ENCODE results near the gene CSNK1D. TPM values are rescaled to one million over a fixed set of nuclear protein-coding genes. Genes with fewer than 3 reads are reported as not detected.

Gene CSNK1D
- total RNA-seq, 2 donors from 2014 or later, result 166 to 170 TPM

GRCh38 chr17:82238472-82239201 lies 34.9 kb downstream of the CSNK1D start:
- peaks cover 0 to 2% of the 10 kb centered on the region in 2 donors for H3K36me3 Mint-ChIP-seq (ENCODE audit: insufficient read depth in 2 of 2)
- H3K4me1 Mint-ChIP-seq (ENCODE audit: low read depth), result peaks cover 42% of the 10 kb centered on the region
- DNase-seq, result peak; percentile 71 to 73
- H3K4me3 Mint-ChIP-seq, result peak overlapping the region; percentile 73 to 78
- H3K27me3 Mint-ChIP-seq (ENCODE audit: low read depth), result no peaks in the 10 kb centered on the region
- ATAC-seq (replicated peaks in 1 of 2), result peak; percentile 31 to 57
- H3K9me3 Mint-ChIP-seq, result no peaks in the 10 kb centered on the region
- peak overlapping the region; percentile 62 for H3K27ac Mint-ChIP-seq

- Mint-ChIP-seq H3K4me1 (ENCODE audit: low read depth) (peaks cover 39% of the 10 kb centered on the region), H3K27me3 (ENCODE audit: low read depth) (no peaks in the 10 kb centered on the region), H3K36me3 (ENCODE audit: insufficient read depth in 2 of 2) (peaks cover 0 to 2% of the 10 kb centered on the region in 2 donors), H3K4me3 (peak overlapping the region; percentile 73 to 78), H3K9me3 (no peaks in the 10 kb centered on the region), H3K27ac (peak overlapping the region; percentile 46)
- peak in 1 of 2 donors; percentile 1 for ATAC-seq (replicated peaks in 1 of 2)
- no peak for DNase-seq
Measured at GRCh38 chr17:82237746-82238471, 35.6 kb downstream of the CSNK1D start.

DNA sequence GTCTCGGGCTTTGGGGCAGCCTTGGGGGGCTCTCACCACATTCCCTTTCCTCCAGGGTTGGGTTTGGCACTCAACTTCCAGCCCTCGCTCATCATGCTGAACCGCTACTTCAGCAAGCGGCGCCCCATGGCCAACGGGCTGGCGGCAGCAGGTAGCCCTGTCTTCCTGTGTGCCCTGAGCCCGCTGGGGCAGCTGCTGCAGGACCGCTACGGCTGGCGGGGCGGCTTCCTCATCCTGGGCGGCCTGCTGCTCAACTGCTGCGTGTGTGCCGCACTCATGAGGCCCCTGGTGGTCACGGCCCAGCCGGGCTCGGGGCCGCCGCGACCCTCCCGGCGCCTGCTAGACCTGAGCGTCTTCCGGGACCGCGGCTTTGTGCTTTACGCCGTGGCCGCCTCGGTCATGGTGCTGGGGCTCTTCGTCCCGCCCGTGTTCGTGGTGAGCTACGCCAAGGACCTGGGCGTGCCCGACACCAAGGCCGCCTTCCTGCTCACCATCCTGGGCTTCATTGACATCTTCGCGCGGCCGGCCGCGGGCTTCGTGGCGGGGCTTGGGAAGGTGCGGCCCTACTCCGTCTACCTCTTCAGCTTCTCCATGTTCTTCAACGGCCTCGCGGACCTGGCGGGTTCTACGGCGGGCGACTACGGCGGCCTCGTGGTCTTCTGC lies 36.3 kb downstream of the CSNK1D start:
- peak overlapping the region; percentile 46 for H3K27ac Mint-ChIP-seq
- DNase-seq, result no peak
- H3K9me3 Mint-ChIP-seq, result no peaks in the 10 kb centered on the region
- H3K27me3 Mint-ChIP-seq (ENCODE audit: low read depth), result no peaks in the 10 kb centered on the region
- H3K36me3 Mint-ChIP-seq (ENCODE audit: insufficient read depth in 2 of 2), result peaks cover 0 to 2% of the 10 kb centered on the region in 2 donors
- ATAC-seq (replicated peaks in 1 of 2), result no peak
- no peak overlapping the region for H3K4me3 Mint-ChIP-seq
- peaks cover 33% of the 10 kb centered on the region for H3K4me1 Mint-ChIP-seq (ENCODE audit: low read depth)

DNA sequence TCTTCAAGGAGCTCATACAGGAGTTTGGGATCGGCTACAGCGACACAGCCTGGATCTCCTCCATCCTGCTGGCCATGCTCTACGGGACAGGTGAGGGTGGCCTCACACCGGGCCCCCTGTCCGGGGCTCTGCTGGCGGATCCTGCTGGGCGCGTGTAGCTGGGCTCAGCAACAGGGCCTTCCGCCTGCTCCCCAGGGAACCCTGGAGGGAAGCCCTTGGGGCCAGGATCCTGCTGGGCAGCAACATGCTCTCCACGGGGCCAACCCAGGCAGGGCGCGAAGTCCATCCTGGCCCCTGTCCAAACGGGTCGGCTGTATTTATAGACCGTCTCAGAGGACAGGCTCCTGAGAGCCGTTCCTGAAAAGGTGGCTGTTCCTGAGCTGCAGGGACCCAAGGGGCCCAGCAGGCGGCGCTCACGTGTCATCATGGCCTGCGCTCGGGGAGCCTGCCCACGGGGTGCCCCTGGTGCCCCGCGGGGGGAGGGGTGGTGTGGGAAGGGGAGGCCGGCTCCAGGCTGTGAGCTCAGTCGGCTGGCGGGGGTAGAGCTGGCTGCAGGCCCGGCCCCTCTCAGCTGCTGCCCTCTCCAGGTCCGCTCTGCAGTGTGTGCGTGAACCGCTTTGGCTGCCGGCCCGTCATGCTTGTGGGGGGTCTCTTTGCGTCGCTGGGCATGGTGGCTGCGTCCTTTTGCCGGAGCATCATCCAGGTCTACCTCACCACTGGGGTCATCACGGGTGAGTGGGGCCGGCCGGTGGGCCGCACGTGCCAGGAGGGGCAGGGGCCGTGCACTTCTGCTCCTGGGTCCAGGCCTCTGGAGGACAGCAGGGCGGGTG lies 37.1 kb downstream of the CSNK1D start:
- H3K27me3 Mint-ChIP-seq (ENCODE audit: low read depth), result no peaks in the 10 kb centered on the region
- no peak overlapping the region for H3K4me3 Mint-ChIP-seq
- DNase-seq, result peak; percentile 67 to 79
- peak; percentile 31 to 45 for ATAC-seq (replicated peaks in 1 of 2)
- peaks cover 0 to 2% of the 10 kb centered on the region in 2 donors for H3K36me3 Mint-ChIP-seq (ENCODE audit: insufficient read depth in 2 of 2)
- peaks cover 24% of the 10 kb centered on the region for H3K4me1 Mint-ChIP-seq (ENCODE audit: low read depth)
- no peaks in the 10 kb centered on the region for H3K9me3 Mint-ChIP-seq
- H3K27ac Mint-ChIP-seq, result no peak overlapping the region

GRCh38 chr17:82235775-82236141 lies 37.7 kb downstream of the CSNK1D start:
- Mint-ChIP-seq H3K9me3 (no peaks in the 10 kb centered on the region), H3K36me3 (ENCODE audit: insufficient read depth in 2 of 2) (peaks cover 0 to 2% of the 10 kb centered on the region in 2 donors), H3K4me1 (ENCODE audit: low read depth) (peaks cover 18% of the 10 kb centered on the region), H3K27me3 (ENCODE audit: low read depth) (no peaks in the 10 kb centered on the region), H3K27ac (no peak overlapping the region), H3K4me3 (no peak overlapping the region)
- no peak for DNase-seq
- no peak for ATAC-seq (replicated peaks in 1 of 2)

GRCh38 chr17:82235056-82235774 lies 38.3 kb downstream of the CSNK1D start:
- no peaks in the 10 kb centered on the region for H3K9me3 Mint-ChIP-seq
- ATAC-seq (replicated peaks in 1 of 2) (no peak), DNase-seq (no peak)
- H3K27me3 Mint-ChIP-seq (ENCODE audit: low read depth), result no peaks in the 10 kb centered on the region
- peaks cover 13% of the 10 kb centered on the region for H3K4me1 Mint-ChIP-seq (ENCODE audit: low read depth)
- H3K27ac Mint-ChIP-seq, result no peak overlapping the region
- peaks cover 0 to 2% of the 10 kb centered on the region in 2 donors for H3K36me3 Mint-ChIP-seq (ENCODE audit: insufficient read depth in 2 of 2)
- no peak overlapping the region for H3K4me3 Mint-ChIP-seq

GRCh38 chr17:82234211-82235055 lies 39.1 kb downstream of the CSNK1D start:
- Mint-ChIP-seq H3K4me3 (no peak overlapping the region), H3K4me1 (ENCODE audit: low read depth) (peaks cover 16% of the 10 kb centered on the region), H3K27ac (no peak overlapping the region), H3K27me3 (ENCODE audit: low read depth) (no peaks in the 10 kb centered on the region), H3K9me3 (no peaks in the 10 kb centered on the region), H3K36me3 (ENCODE audit: insufficient read depth in 2 of 2) (peaks cover 0 to 4% of the 10 kb centered on the region in 2 donors)
- ATAC-seq (replicated peaks in 1 of 2) (no peak), DNase-seq (no peak)

- no peak for ATAC-seq (replicated peaks in 1 of 2)
- H3K4me1 Mint-ChIP-seq (ENCODE audit: low read depth), result peaks cover 6% of the 10 kb centered on the region
- DNase-seq, result no peak
- H3K27me3 Mint-ChIP-seq (ENCODE audit: low read depth), result no peaks in the 10 kb centered on the region
- peaks cover 2 to 5% of the 10 kb centered on the region in 2 donors for H3K36me3 Mint-ChIP-seq (ENCODE audit: insufficient read depth in 2 of 2)
- H3K4me3 Mint-ChIP-seq, result no peak overlapping the region
- no peaks in the 10 kb centered on the region for H3K9me3 Mint-ChIP-seq
- peak overlapping the region; percentile 77 for H3K27ac Mint-ChIP-seq
Measured at GRCh38 chr17:82232876-82233785, 40.4 kb downstream of the CSNK1D start.

- ATAC-seq (replicated peaks in 1 of 2), result no peak
- Mint-ChIP-seq H3K9me3 (no peaks in the 10 kb centered on the region), H3K4me1 (ENCODE audit: low read depth) (peaks cover 5% of the 10 kb centered on the region), H3K36me3 (ENCODE audit: insufficient read depth in 2 of 2) (peaks cover 2 to 3% of the 10 kb centered on the region in 2 donors), H3K4me3 (no peak overlapping the region), H3K27me3 (ENCODE audit: low read depth) (no peaks in the 10 kb centered on the region), H3K27ac (no peak overlapping the region)
- no peak for DNase-seq
Measured at GRCh38 chr17:82232322-82232820, 41.1 kb downstream of the CSNK1D start.

DNA sequence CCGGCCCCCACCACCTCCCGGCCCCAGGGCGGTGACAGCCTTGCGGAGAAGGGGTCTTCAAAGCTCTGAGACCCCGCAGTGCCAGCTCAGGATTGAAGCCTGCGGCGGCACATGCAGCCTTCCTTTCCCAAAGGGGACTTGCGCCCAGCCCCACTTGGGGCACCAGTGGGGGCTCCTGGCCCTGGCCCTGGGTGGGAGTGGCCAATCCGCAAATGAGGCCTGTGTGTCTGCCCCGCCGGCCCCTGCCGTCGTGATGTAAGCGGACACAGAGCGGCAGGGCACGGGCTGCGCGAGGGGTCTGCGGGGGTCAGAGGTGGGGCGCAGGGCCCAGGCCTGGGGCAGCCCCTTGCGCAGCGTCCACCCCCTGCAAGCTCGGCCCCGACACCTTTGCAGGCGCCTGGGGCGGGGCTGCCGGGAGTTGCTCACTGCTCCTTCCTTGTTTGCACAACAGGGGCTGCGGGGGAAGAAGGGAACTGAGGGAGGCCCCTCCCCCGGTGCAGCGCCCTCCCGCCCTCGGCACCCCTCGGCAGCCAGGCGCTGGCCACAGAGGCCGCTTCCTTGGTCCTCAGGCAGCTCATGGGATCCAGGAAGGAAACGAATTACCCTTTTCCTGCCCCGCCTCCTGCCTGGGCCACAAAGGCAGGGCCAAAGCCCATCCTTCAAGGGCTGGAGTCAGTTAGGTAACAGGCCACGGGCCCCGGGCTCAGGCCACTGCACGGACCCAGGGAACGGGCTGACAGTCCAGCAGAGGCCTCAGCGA lies 41.8 kb downstream of the CSNK1D start:
- DNase-seq, result no peak
- H3K4me1 Mint-ChIP-seq (ENCODE audit: low read depth), result peaks cover 5% of the 10 kb centered on the region
- H3K4me3 Mint-ChIP-seq, result peak overlapping the region in 1 of 2 donors; percentile 20
- no peaks in the 10 kb centered on the region for H3K27me3 Mint-ChIP-seq (ENCODE audit: low read depth)
- no peaks in the 10 kb centered on the region for H3K9me3 Mint-ChIP-seq
- H3K36me3 Mint-ChIP-seq (ENCODE audit: insufficient read depth in 2 of 2), result peaks cover 2 to 3% of the 10 kb centered on the region in 2 donors
- no peak for ATAC-seq (replicated peaks in 1 of 2)
- no peak overlapping the region for H3K27ac Mint-ChIP-seq

Data from activated T-cell treated with anti-CD3 and anti-CD28 coated beads, Interleukin-2, amount 50 U/mL, for 72 hours (primary cell).